Cardiac muscle cell (in vitro differentiated cells and primary cell): Measurements from ENCODE around the gene DIPK1A. TPM values are rescaled to one million over a fixed set of nuclear protein-coding genes. Genes with fewer than 3 reads are reported as not detected.

Experiments
- DNase-seq, 2 donors: peaks; one replicate each; pipeline versions ENCODE4 v3.0.0 to v3.0.0-alpha.2; 2010 to 2017; ENCODE audit warnings: low read depth in 1 of 2, low spot score in 1 of 2
- H3K27ac ChIP-seq: fragments of 200-600 bp; sonication (generic); 2 replicates; pipeline ENCODE4 v1.5.1; 2016
- H3K27me3 ChIP-seq: fragments of 200-600 bp; sonication (generic); 2 replicates; pipeline ENCODE4 v1.6.0; 2016; ENCODE audit warnings: control low read depth
- H3K36me3 ChIP-seq: fragments of 200-600 bp; sonication (generic); 2 replicates; pipeline ENCODE4 v1.5.1; 2016; ENCODE audit warnings: control low read depth
- H3K4me1 ChIP-seq: fragments of 200-600 bp; sonication (generic); 2 replicates; pipeline ENCODE4 v1.8.1; 2017; ENCODE audit warnings: low read depth, mild to moderate bottlenecking, mixed run types
- H3K4me3 ChIP-seq: fragments of 200-600 bp; sonication (generic); 2 replicates; pipeline ENCODE4 v1.5.1; 2016; ENCODE audit warnings: mild to moderate bottlenecking
- H3K9me3 ChIP-seq: fragments of 200-600 bp; sonication (generic); 2 replicates; pipeline ENCODE4 v1.5.1; 2017; ENCODE audit warnings: low read depth, mild to moderate bottlenecking, control low read depth
- polyA plus RNA-seq: library from polyadenylated mRNA; unstranded; fragments of >200 nt; fragmentation: Nextera tagmentation; extraction: Ambion mirVana; gene quantifications from 2 replicates; pipeline ENCODE4 v1.2.1, GENCODE V29; 2016
- total RNA-seq: library from RNA; depleted of rRNA; stranded (reverse); fragments of >200 nt; gene quantifications from 2 replicates; pipeline ENCODE4 v1.2.3, GENCODE V29; 2016
- TF ChIP-seq, protein P1 (sequence below): IDR thresholded peaks from 2 replicates; pipeline ENCODE4 v1.5.1; 2012; ENCODE audit warnings: low read depth, mild to moderate bottlenecking, low read length

DIPK1A gene
- total and polyA plus RNA-seq, 2 experiments from 2014 or later: 7.7 to 16.6 TPM

GRCh38 chr1:92929461-92929860 is 31.8 kb downstream of the DIPK1A start:
- Histone ChIP-seq H3K36me3 (no peaks in the 10 kb centered on the region), H3K9me3 (no peaks in the 10 kb centered on the region), H3K27ac (no peak overlapping the region), H3K4me1 (peaks cover 4% of the 10 kb centered on the region), H3K27me3 (no peaks in the 10 kb centered on the region), H3K4me3 (no peak overlapping the region)
- DNase-seq: no peak
- TF ChIP-seq, protein P1, sequence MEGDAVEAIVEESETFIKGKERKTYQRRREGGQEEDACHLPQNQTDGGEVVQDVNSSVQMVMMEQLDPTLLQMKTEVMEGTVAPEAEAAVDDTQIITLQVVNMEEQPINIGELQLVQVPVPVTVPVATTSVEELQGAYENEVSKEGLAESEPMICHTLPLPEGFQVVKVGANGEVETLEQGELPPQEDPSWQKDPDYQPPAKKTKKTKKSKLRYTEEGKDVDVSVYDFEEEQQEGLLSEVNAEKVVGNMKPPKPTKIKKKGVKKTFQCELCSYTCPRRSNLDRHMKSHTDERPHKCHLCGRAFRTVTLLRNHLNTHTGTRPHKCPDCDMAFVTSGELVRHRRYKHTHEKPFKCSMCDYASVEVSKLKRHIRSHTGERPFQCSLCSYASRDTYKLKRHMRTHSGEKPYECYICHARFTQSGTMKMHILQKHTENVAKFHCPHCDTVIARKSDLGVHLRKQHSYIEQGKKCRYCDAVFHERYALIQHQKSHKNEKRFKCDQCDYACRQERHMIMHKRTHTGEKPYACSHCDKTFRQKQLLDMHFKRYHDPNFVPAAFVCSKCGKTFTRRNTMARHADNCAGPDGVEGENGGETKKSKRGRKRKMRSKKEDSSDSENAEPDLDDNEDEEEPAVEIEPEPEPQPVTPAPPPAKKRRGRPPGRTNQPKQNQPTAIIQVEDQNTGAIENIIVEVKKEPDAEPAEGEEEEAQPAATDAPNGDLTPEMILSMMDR: no peak

GRCh38 chr1:92927870-92928269 is 33.4 kb downstream of the DIPK1A start:
- TF ChIP-seq, protein P1: no peak
- no peak for DNase-seq
- Histone ChIP-seq H3K4me3 (no peak overlapping the region), H3K9me3 (no peaks in the 10 kb centered on the region), H3K27me3 (no peaks in the 10 kb centered on the region), H3K36me3 (no peaks in the 10 kb centered on the region), H3K4me1 (no peaks in the 10 kb centered on the region), H3K27ac (no peak overlapping the region)

DNA sequence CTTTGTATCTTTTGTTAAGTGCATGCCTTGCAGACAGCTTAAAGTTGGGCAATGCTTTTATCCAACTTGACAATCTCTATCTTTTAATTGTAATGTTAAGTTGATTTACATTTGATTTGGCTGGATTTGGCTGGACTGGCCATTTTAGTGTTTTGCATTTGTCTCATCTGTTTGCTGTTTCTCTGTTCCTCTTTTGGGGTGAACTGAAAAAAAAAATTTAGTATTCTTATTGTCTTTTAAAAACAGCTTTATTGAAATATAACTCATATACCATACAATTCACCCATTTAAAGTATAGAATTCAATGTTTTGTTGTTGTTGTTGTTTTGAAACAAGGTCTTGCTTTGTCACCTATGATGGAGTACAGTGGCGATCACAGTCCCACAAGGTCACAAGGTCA is 34.4 kb downstream of the DIPK1A start:
- no peaks in the 10 kb centered on the region for H3K27me3 ChIP-seq
- no peaks in the 10 kb centered on the region for H3K9me3 ChIP-seq
- H3K4me3 ChIP-seq: no peak overlapping the region
- TF ChIP-seq, protein P1: no peak
- DNase-seq: no peak
- no peaks in the 10 kb centered on the region for H3K36me3 ChIP-seq
- H3K27ac ChIP-seq: no peak overlapping the region
- no peaks in the 10 kb centered on the region for H3K4me1 ChIP-seq

DNA sequence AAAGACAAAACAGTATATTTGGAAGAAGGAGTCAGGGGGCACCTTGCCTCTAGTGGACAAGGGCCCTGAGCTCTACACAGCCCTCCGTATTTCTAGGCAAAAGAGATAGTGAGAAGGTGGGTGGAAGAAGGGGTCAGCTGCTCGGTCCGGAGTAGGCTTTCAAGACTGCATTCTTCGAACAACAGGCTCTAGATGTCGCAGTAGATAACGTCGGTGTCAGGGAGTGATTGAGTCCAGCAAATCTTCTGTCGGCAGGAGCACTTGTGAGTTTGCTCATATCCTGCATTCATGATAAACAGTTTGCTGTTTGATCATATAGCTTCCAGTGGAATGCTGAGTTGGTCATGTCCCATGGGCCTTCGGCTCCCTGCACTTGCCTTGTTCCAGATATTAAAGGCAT is 36.8 kb downstream of the DIPK1A start:
- no peaks in the 10 kb centered on the region for H3K4me1 ChIP-seq
- H3K4me3 ChIP-seq: no peak overlapping the region
- TF ChIP-seq, protein P1: no peak
- DNase-seq: no peak
- H3K27me3 ChIP-seq: no peaks in the 10 kb centered on the region
- no peak overlapping the region for H3K27ac ChIP-seq
- H3K36me3 ChIP-seq: no peaks in the 10 kb centered on the region
- H3K9me3 ChIP-seq: no peaks in the 10 kb centered on the region

DNA sequence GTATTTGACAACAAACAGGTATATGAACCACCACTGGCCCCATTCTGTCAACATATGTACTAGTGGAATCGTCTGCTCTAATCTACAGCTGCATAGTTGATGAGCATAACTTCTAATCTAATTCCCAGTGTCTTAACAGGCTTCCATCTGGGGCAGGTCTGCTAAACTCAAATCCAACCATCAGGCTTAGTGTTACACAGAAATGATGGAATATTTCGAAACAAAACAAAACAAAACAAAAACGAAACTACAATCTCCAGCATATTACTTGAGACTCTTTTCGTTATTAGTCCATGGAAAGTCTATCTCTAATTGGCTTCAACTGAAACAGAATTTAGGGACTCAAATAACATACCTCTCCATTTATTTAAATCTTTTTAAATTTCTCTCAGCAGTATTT is 37.6 kb downstream of the DIPK1A start:
- H3K4me1 ChIP-seq: no peaks in the 10 kb centered on the region
- H3K36me3 ChIP-seq: no peaks in the 10 kb centered on the region
- TF ChIP-seq, protein P1: no peak
- H3K9me3 ChIP-seq: no peaks in the 10 kb centered on the region
- no peak overlapping the region for H3K4me3 ChIP-seq
- H3K27me3 ChIP-seq: no peaks in the 10 kb centered on the region
- DNase-seq: no peak
- H3K27ac ChIP-seq: no peak overlapping the region

- Histone ChIP-seq H3K9me3 (no peaks in the 10 kb centered on the region), H3K4me3 (no peak overlapping the region), H3K4me1 (no peaks in the 10 kb centered on the region), H3K36me3 (no peaks in the 10 kb centered on the region), H3K27me3 (no peaks in the 10 kb centered on the region), H3K27ac (no peak overlapping the region)
- TF ChIP-seq, protein P1: no peak
- DNase-seq: no peak
Observed at GRCh38 chr1:92922356-92923035, 38.8 kb downstream of the DIPK1A start.
